GM21619 (cell line): ENCODE measurements around the gene UTP4.
A peak's percentile ranks its signal among the peaks of the same experiment; 100 is the strongest.
"Not testable (repeated sequence)": the region's sequence is repeated elsewhere in the genome, so short reads cannot be mapped to it uniquely, and the experiment has no call there.

ENCODE experiments used
- ATAC-seq: cut with Tn5 transposase; IDR thresholded peaks from one replicate; pipeline ENCODE4 v1.9.1; 2021; ENCODE audit not compliant: unreplicated experiment

The UTP4 gene

GRCh38 chr16:69127966-69128510, 4.4 kb upstream of the UTP4 start:
- ATAC-seq = no peak

DNA sequence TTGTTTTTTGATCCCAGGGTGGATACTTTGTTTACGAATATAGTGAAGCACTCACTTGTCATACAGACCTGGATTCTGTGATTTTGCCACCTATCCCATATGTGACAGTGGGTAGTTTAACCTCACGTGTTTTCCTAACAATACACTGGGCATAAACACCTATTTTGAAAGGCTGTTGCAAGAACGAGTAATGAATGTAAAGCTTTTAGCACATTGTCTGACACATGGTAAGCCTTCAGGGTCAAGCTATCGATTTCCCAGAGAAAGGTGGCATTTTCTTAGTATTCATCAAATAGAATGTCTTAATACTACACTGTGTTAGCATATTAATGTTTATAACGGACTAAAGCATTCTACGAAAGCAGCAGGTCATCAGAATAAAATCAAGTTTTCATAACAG, 2.0 kb upstream of the UTP4 start:
- ATAC-seq = no peak

- no peak for ATAC-seq
These were observed 1.1 kb upstream of the UTP4 start for GRCh38 chr16:69131167-69131838.

- peak; percentile 35 for ATAC-seq
These were observed 518 bp upstream of the UTP4 start for GRCh38 chr16:69131839-69132423.

- ATAC-seq = no peak
These were observed 1.0 kb downstream of the UTP4 start for GRCh38 chr16:69133373-69133954.

GRCh38 chr16:69138608-69139007, 6.2 kb downstream of the UTP4 start:
- no peak for ATAC-seq

DNA sequence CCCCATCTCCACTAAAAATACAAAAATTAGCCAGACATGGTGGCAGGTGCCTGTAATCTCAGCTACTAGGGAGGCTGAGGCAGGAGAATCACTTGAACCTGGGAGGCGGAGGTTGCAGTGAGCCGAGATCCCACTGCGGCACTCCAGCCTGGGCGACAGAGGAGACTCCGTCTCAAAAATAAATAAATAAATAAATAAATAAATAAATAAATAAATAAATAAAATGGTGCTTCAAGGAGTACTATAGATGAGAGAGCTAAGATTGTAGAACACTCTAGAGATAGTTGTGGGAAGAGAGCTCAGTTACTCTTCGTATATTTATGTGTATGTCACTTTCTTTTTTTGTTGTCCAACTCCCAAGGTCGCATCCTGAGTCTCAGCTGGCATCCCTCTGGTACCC, 7.0 kb downstream of the UTP4 start:
- not testable (repeated sequence) for ATAC-seq

GRCh38 chr16:69141014-69141413, 8.6 kb downstream of the UTP4 start:
- no peak for ATAC-seq

DNA sequence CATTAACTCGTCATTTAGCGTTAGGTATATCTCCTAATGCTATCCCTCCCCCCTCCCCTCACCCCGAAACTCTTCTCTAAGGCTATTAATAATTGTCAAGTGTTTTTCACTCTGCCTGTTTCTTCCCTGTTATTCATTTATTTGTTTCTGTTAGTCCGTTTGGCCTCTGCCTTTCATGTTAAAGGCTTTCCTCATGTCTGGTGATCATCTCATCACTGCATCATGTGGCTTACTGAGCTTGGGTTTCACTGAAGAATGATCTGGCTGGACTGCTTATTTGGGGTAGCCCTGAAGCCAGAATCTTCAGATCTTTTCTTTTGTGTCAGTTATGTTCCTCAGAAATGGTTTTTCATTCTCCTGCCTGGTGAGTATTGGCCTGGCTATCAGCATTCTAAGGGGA, 9.5 kb downstream of the UTP4 start:
- ATAC-seq = no peak

GRCh38 chr16:69143116-69143515, 10.7 kb downstream of the UTP4 start:
- ATAC-seq = no peak

GRCh38 chr16:69145658-69146057, 13.2 kb downstream of the UTP4 start:
- no peak for ATAC-seq

- not testable (repeated sequence) for ATAC-seq
These were observed 17.2 kb downstream of the UTP4 start for GRCh38 chr16:69149621-69150020.

GRCh38 chr16:69150146-69150865, 17.9 kb downstream of the UTP4 start:
- ATAC-seq = no peak

DNA sequence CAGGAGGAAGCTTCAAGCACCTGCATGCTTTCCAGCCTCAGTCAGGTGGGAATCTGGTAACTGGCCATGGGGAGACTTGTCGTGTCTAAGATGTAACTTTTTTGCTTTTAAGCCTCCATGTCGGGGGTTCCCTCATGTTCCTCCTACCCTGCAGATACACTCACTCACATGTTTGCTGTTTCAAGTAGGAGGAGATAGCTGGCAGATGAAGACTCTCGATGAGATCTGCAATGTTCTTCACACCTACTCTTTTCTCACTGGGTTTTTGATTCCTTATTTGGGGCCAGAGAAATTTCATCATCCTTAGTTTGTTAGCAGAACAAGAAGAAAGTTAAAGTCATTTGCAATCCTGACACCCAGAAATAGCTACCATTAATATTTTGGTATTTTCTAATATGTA, 24.7 kb downstream of the UTP4 start:
- no peak for ATAC-seq

DNA sequence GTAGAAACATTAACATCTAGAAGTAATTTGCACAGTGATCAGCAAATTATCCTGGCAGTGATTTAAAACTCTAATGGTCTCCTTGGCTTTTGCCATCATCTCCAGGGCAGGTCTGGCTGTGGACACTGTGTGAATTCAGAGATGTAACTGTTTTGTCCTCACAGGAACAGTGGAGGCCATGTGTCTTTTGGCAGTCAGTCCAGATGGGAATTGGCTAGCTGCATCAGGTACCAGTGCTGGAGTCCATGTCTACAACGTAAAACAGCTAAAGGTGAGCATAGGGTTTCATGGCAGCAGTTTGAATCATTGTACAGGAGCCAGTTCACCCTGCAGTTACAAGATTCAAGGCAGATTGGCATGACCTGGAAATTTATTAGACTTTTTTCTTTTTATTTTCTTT, 27.7 kb downstream of the UTP4 start:
- no peak for ATAC-seq

DNA sequence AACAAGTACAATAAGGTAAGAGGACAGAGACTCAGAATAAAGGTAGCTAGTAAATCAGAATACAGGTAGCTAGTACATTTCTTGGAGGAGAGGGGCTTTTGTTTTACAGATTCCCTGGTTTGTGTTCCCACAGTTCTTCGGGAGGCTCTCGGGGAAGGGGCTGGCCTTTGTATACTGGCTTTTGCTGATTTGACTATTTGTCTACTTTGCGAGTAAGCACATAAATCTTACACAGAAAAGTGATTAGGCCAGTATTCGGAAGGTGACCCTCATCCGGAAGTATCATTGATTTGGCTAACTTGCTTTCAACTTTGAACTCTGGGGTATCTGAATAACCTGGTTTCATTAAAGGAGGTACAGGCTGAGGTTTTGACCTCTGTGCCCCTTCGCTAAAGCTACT, 33.1 kb downstream of the UTP4 start:
- no peak for ATAC-seq

GRCh38 chr16:69166221-69166833, 33.9 kb downstream of the UTP4 start:
- no peak for ATAC-seq

GRCh38 chr16:69166946-69167930, 34.8 kb downstream of the UTP4 start:
- ATAC-seq = no peak

DNA sequence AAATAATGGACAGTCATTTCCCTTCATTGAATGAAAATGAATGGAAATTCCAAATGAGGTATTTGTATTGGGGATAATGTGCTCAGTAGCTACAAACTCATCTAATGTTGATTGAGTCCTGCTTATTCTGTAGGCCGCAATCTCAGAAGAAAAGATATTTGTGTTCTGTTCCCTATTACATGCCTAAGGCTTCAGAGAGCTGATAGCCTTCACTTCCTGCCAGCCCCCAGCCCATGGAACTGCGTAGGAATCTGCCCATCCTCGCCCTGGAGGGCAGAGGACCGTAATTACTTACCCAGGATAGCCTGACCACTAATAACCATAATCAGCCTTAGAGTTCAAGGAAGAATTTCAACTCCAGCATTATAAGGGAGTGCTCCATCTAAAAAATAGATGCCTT, 36.6 kb downstream of the UTP4 start:
- ATAC-seq = no peak
